Liver (tissue), 9 donors: ENCODE data around the gene APOL2. TPM values are rescaled to one million over a fixed set of nuclear protein-coding genes. Genes with fewer than 3 reads are reported as not detected.

Experiments
- DNase-seq: peaks from one replicate; pipeline ENCODE4 v3.0.0-alpha.2; 2017; ENCODE audit warnings: low spot score
- H3K27ac ChIP-seq, 2 donors: one replicate each; pipeline ENCODE4 v1.7.0; 2013; ENCODE audit warnings: inconsistent platforms in 2 of 2, low read length in 2 of 2, control low read depth in 1 of 2, low read depth in 1 of 2, mild to moderate bottlenecking in 1 of 2
- H3K27me3 ChIP-seq, 4 donors: one replicate each; pipeline versions ENCODE4 v1.6.1 to v1.7.0; 2013; ENCODE audit warnings: low read length in 3 of 4, inconsistent platforms in 1 of 4, mild to moderate bottlenecking in 1 of 4, moderate library complexity in 1 of 4; ENCODE audit not compliant: control insufficient read depth in 4 of 4, insufficient read depth in 4 of 4
- H3K36me3 ChIP-seq, 4 donors: one replicate each; pipeline versions ENCODE4 v1.6.1 to v1.7.0; 2013; ENCODE audit warnings: low read length in 3 of 4, mild to moderate bottlenecking in 3 of 4, low read depth in 1 of 4, moderate library complexity in 1 of 4; ENCODE audit not compliant: control insufficient read depth in 4 of 4, insufficient read depth in 3 of 4
- H3K4me1 ChIP-seq, 4 donors: one replicate each; pipeline versions ENCODE4 v1.6.1 to v1.7.0; 2013; ENCODE audit warnings: low read length in 3 of 4, mild to moderate bottlenecking in 3 of 4, moderate library complexity in 1 of 4; ENCODE audit not compliant: control insufficient read depth in 4 of 4, insufficient read depth in 4 of 4
- H3K4me3 ChIP-seq, 3 donors: one replicate each; pipeline versions ENCODE4 v1.6.1 to v1.7.0; 2013; ENCODE audit warnings: low read length in 3 of 3, control low read depth in 1 of 3, low read depth in 1 of 3, mild to moderate bottlenecking in 1 of 3
- H3K9ac ChIP-seq, 2 donors: one replicate each; pipeline ENCODE4 v1.7.0; 2013; ENCODE audit warnings: low read length in 2 of 2, mild to moderate bottlenecking in 2 of 2, moderate library complexity in 2 of 2, control low read depth in 1 of 2, low read depth in 1 of 2
- H3K9me3 ChIP-seq, 4 donors: one replicate each; pipeline versions ENCODE4 v1.6.1 to v1.7.0; 2013; ENCODE audit warnings: low read length in 3 of 4; ENCODE audit not compliant: control insufficient read depth in 4 of 4
- EGR1 ChIP-seq, 2 donors: IDR thresholded peaks; 2 replicates each; pipeline ENCODE4 v1.6.1; 2016 to 2018; ENCODE audit warnings: antibody characterized with exemption in 2 of 2, low read depth in 2 of 2
- FOXA1 ChIP-seq: IDR thresholded peaks from 2 replicates; pipeline ENCODE4 v1.6.1; 2016; ENCODE audit warnings: antibody characterized with exemption
- FOXA2 ChIP-seq: IDR thresholded peaks from 2 replicates; pipeline ENCODE4 v1.6.1; 2016; ENCODE audit warnings: antibody characterized with exemption
- GABPA ChIP-seq, 2 donors: IDR thresholded peaks in 1 of 2; conservative IDR thresholded peaks in 1 of 2; 2 replicates each; pipeline ENCODE4 v1.6.1; 2016; ENCODE audit warnings: antibody characterized with exemption in 2 of 2, mild to moderate bottlenecking in 1 of 2, moderate library complexity in 1 of 2
- HNF4A ChIP-seq, 2 donors: conservative IDR thresholded peaks; 2 replicates each; pipeline ENCODE4 v1.6.1; 2016; ENCODE audit warnings: antibody characterized with exemption in 2 of 2, mild to moderate bottlenecking in 2 of 2
- HNF4G ChIP-seq: IDR thresholded peaks from 2 replicates; pipeline ENCODE4 v1.6.1; 2016; ENCODE audit warnings: antibody characterized with exemption
- JUND ChIP-seq, 2 donors: IDR thresholded peaks; 2 replicates each; pipeline ENCODE4 v1.6.1; 2016; ENCODE audit warnings: antibody characterized with exemption in 2 of 2
- NR2F2 ChIP-seq: IDR thresholded peaks from 2 replicates; pipeline ENCODE4 v1.6.1; 2016; ENCODE audit warnings: antibody characterized with exemption
- RAD21 ChIP-seq, 2 donors: IDR thresholded peaks; 2 replicates each; pipeline ENCODE4 v1.6.1; 2016; ENCODE audit warnings: antibody characterized with exemption in 2 of 2, mild to moderate bottlenecking in 2 of 2
- REST ChIP-seq: IDR thresholded peaks from 2 replicates; pipeline ENCODE4 v1.6.1; 2016; ENCODE audit warnings: antibody characterized with exemption, mild to moderate bottlenecking
- WGBS: extraction: QIAGEN DNeasy Blood & Tissue Kit; methylation state at CpG from one replicate; pipeline ENCODE4 v1.1.7; 2013; 5-methylcytosine and 5-hydroxymethylcytosine counted together
- polyA plus RNA-seq, 2 donors: library from polyadenylated mRNA; stranded (reverse) in 1 of 2; unstranded in 1 of 2; fragments of 200-250 nt in 1 of 2; fragments of >200 nt in 1 of 2; fragmentation: Nextera tagmentation in 1 of 2; extraction: Ambion mirVana in 1 of 2; gene quantifications; one replicate each; pipeline versions ENCODE4 v1.2.1 to v1.2.3, GENCODE V29; 2013 to 2015
- total RNA-seq, 2 donors: library from RNA; depleted of rRNA; stranded (reverse); fragments of >200 nt; gene quantifications; one replicate each; pipeline ENCODE4 v1.2.3, GENCODE V29; 2014
- TF ChIP-seq, protein P1 (sequence below): IDR thresholded peaks from 2 replicates; pipeline ENCODE4 v1.6.1; 2016; ENCODE audit warnings: antibody characterized with exemption
- TF ChIP-seq, protein P2 (sequence below): IDR thresholded peaks from 2 replicates; pipeline ENCODE4 v1.6.1; 2016; ENCODE audit warnings: antibody characterized with exemption
- TF ChIP-seq, protein P3 (sequence below): fragments of 150-350 bp; IDR thresholded peaks from 2 replicates; pipeline ENCODE4 v1.5.1; 2017; ENCODE audit warnings: improper control_type of control experiment, low read depth, low read length; ENCODE audit not compliant: missing input control
- donor health status: healthy.
- donor health status: healthy.
- donor health status: healthy.
- donor health status: healthy.
- donor health status: healthy.

Gene APOL2
- total and polyA plus RNA-seq, 4 donors: 14.3 to 77.2 (median 21.7) TPM

DNA sequence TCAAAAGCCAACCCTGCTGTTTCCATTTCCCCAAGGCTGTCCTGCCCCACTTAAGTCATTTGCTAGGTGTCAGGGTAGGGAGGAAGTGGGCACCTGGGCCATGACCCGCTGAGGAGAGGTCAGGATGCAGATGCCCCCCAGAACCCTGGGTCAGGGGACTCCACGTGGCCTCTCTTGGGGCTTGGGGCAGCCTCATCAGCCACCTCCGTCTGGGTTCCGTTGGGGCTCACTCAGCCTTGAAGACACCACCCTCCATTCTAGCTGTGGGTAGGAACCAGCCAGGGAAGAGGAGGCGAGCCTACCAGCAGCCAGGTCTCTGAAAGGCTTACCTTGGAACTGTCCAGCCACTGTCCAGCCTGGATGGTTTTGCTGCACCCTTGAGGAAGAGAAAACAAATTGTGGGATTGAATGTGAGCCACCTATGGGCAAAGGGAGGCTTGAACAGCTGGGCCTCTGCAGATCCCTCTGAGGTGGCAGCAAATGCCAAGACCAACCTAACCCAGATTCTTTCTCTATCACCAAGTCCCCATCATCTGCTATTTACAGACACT lies 40.3 kb downstream of the APOL2 start:
- Histone ChIP-seq H3K27ac (no peak overlapping the region), H3K9me3 (no peaks in the 10 kb centered on the region), H3K9ac (no peak overlapping the region), H3K4me1 (peaks cover 4 to 43% (median 25%) of the 10 kb centered on the region in 4 donors), H3K4me3 (no peak overlapping the region), H3K36me3 (no peaks in the 10 kb centered on the region), H3K27me3 (no peaks in the 10 kb centered on the region)
- 85% methylated on average over 5 of the region's 5 CpGs for WGBS
- DNase-seq: no peak
- TF ChIP-seq, protein P1, sequence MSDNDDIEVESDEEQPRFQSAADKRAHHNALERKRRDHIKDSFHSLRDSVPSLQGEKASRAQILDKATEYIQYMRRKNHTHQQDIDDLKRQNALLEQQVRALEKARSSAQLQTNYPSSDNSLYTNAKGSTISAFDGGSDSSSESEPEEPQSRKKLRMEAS: no peak
- no peak for TF ChIP-seq RAD21 (IDR thresholded peaks at IDR 0.05)

- Histone ChIP-seq H3K9ac (no peak overlapping the region), H3K4me1 (peaks cover 4 to 49% (median 30%) of the 10 kb centered on the region in 4 donors), H3K27ac (no peak overlapping the region), H3K4me3 (no peak overlapping the region), H3K27me3 (no peaks in the 10 kb centered on the region), H3K9me3 (no peaks in the 10 kb centered on the region), H3K36me3 (no peaks in the 10 kb centered on the region)
- no peak for DNase-seq
- WGBS: 75% methylated on average over 3 of the region's 3 CpGs
- TF ChIP-seq, protein P1: no peak
- TF ChIP-seq, protein P2, sequence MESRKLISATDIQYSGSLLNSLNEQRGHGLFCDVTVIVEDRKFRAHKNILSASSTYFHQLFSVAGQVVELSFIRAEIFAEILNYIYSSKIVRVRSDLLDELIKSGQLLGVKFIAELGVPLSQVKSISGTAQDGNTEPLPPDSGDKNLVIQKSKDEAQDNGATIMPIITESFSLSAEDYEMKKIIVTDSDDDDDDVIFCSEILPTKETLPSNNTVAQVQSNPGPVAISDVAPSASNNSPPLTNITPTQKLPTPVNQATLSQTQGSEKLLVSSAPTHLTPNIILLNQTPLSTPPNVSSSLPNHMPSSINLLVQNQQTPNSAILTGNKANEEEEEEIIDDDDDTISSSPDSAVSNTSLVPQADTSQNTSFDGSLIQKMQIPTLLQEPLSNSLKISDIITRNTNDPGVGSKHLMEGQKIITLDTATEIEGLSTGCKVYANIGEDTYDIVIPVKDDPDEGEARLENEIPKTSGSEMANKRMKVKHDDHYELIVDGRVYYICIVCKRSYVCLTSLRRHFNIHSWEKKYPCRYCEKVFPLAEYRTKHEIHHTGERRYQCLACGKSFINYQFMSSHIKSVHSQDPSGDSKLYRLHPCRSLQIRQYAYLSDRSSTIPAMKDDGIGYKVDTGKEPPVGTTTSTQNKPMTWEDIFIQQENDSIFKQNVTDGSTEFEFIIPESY: no peak
- TF ChIP-seq, protein P3, sequence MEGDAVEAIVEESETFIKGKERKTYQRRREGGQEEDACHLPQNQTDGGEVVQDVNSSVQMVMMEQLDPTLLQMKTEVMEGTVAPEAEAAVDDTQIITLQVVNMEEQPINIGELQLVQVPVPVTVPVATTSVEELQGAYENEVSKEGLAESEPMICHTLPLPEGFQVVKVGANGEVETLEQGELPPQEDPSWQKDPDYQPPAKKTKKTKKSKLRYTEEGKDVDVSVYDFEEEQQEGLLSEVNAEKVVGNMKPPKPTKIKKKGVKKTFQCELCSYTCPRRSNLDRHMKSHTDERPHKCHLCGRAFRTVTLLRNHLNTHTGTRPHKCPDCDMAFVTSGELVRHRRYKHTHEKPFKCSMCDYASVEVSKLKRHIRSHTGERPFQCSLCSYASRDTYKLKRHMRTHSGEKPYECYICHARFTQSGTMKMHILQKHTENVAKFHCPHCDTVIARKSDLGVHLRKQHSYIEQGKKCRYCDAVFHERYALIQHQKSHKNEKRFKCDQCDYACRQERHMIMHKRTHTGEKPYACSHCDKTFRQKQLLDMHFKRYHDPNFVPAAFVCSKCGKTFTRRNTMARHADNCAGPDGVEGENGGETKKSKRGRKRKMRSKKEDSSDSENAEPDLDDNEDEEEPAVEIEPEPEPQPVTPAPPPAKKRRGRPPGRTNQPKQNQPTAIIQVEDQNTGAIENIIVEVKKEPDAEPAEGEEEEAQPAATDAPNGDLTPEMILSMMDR: no peak
- no peak for TF ChIP-seq FOXA2
- TF ChIP-seq HNF4G: no peak
- TF ChIP-seq REST: no peak
- no peak for TF ChIP-seq RAD21 (IDR thresholded peaks at IDR 0.05)
- TF ChIP-seq NR2F2: no peak
- no peak for TF ChIP-seq FOXA1
- no peak for TF ChIP-seq EGR1 (IDR thresholded peaks at IDR 0.05; ENCODE audit: low read depth in 2 of 2)
- no peak for TF ChIP-seq JUND (IDR thresholded peaks at IDR 0.05)
- TF ChIP-seq HNF4A (conservative IDR thresholded peaks at IDR 0.05): no peak
- no peak for TF ChIP-seq GABPA (IDR thresholded peaks at IDR 0.05 in 1 of 2, conservative IDR thresholded peaks at IDR 0.05 in 1 of 2)
Measured at GRCh38 chr22:36198536-36198935, 40.8 kb downstream of the APOL2 start.
